Right ventricle myocardium inferior (tissue), 1 donor: ENCODE results near the gene NAPB. TPM values are rescaled to one million over a fixed set of nuclear protein-coding genes. Genes with fewer than 3 reads are reported as not detected.
"Not testable (repeated sequence)": the region's sequence is repeated elsewhere in the genome, so short reads cannot be mapped to it uniquely, and the experiment has no call there.

Experiments used
- ATAC-seq: fragments of 200-7000 bp; cut with Tn5 transposase; one replicate; pipeline ENCODE4 v1.9.1; 2020; ENCODE audit warnings: mild to moderate bottlenecking, moderate library complexity
- DNase-seq: peaks from one replicate; pipeline ENCODE4 v3.0.0; 2021; ENCODE audit errors: missing footprints
- intact Hi-C: fragments of 100-400 bp; cut with DNase I; formaldehyde crosslinking; loops from one replicate; pipeline ENCODE4 v1.11.0; 2022
- long read RNA-seq: library from polyadenylated mRNA; unstranded; transcript quantifications from one replicate; pipeline ENCODE4 v2.0.0, GENCODE V29; 2021
- total RNA-seq: library from RNA; stranded (reverse); fragmentation: NEBNext Ultra II Directional; extraction: Animal tissue kit (Norgen Biotek cat#: 25700); gene quantifications from one replicate; pipeline ENCODE4 v1.2.1, GENCODE V29; 2021
- donor health status: DM: no; HTN: yes; CAD: no; lungs with severe emphysema.

Gene NAPB
- 4.7 TPM for total RNA-seq
- long read RNA-seq, partial matches to known transcripts, result 0 of 4 reads
- long read RNA-seq, other reads (novel, unspliced or antisense), result 1 of 4 reads

- DNase-seq (peak; percentile 99), ATAC-seq (peak; percentile 99)
- intact Hi-C loops, result loop anchor here (5.0 kb wide), 1 partner anchor 59 kb away; the partner anchor contains the start of gene GZF1
Observed at GRCh38 chr20:23420943-23421931, at the start of gene NAPB. Gene NAPB, minus strand, starts transcription at chr20:23421488. Its CDS starts 86 bp downstream, at chr20:23421402.

- DNase-seq, ATAC-seq, intact Hi-C loops: not testable (repeated sequence)
Observed at GRCh38 chr20:23466961-23467360, 45.7 kb upstream of the NAPB start.

- DNase-seq (no peak), ATAC-seq (no peak)
- intact Hi-C loops, result no loop called here
Observed at GRCh38 chr20:23461180-23461579, 39.9 kb upstream of the NAPB start.

GRCh38 chr20:23459461-23460150 is 38.3 kb upstream of the NAPB start:
- ATAC-seq (peak; percentile 28), DNase-seq (no peak)
- intact Hi-C loops, result no loop called here

- DNase-seq (no peak), ATAC-seq (no peak)
- intact Hi-C loops, result no loop called here
Observed at GRCh38 chr20:23456873-23457272, 35.6 kb upstream of the NAPB start.

- ATAC-seq, result no peak
- no peak for DNase-seq
- intact Hi-C loops, result no loop called here
Observed at GRCh38 chr20:23456409-23456808, 35.1 kb upstream of the NAPB start.

- ATAC-seq (no peak), DNase-seq (no peak)
- intact Hi-C loops, result no loop called here
Observed at GRCh38 chr20:23455639-23456038, 34.4 kb upstream of the NAPB start.

GRCh38 chr20:23454816-23455215 is 33.5 kb upstream of the NAPB start:
- intact Hi-C loops, result no loop called here
- ATAC-seq (no peak), DNase-seq (no peak)

- DNase-seq (no peak), ATAC-seq (no peak)
- intact Hi-C loops, result no loop called here
Observed at GRCh38 chr20:23453549-23454543, 32.6 kb upstream of the NAPB start.

- intact Hi-C loops, result no loop called here
- no peak for ATAC-seq
Observed at GRCh38 chr20:23452776-23453175, 31.5 kb upstream of the NAPB start, which contains the start of gene CST11. Gene CST11, minus strand, starts transcription at chr20:23452876. Its CDS starts 65 bp downstream, at chr20:23452811.

GRCh38 chr20:23451956-23452487 is 30.7 kb upstream of the NAPB start:
- DNase-seq (no peak), ATAC-seq (no peak)
- intact Hi-C loops, result no loop called here

More at GRCh38 chr20:23452776-23453175, 31.5 kb upstream of the NAPB start, which contains the start of gene CST11:
- DNase-seq, result no peak

- intact Hi-C loops, result no loop called here
- no peak for ATAC-seq
- no peak for DNase-seq
Observed at GRCh38 chr20:23450877-23451276, 29.6 kb upstream of the NAPB start.

- ATAC-seq, result no peak
- intact Hi-C loops, result loop anchor here (10.0 kb wide), 2 partner anchors 765 to 1105 kb away; no protein-coding TSS in a partner anchor
- no peak for DNase-seq
Observed at GRCh38 chr20:23449421-23449820, 28.1 kb upstream of the NAPB start.

GRCh38 chr20:23448167-23448566 is 26.9 kb upstream of the NAPB start:
- DNase-seq (no peak), ATAC-seq (no peak)
- intact Hi-C loops, result loop anchor here (10.0 kb wide), 2 partner anchors 763 to 1103 kb away; no protein-coding TSS in a partner anchor

- DNase-seq (no peak), ATAC-seq (peak; percentile 52)
- intact Hi-C loops, result loop anchor here (1.0 to 10.0 kb wide), 3 partner anchors 96 to 1102 kb away; partner anchors contain the start of gene NXT1
Observed at GRCh38 chr20:23446505-23446904, 25.2 kb upstream of the NAPB start.

GRCh38 chr20:23445596-23446217 is 24.4 kb upstream of the NAPB start:
- ATAC-seq, result no peak
- DNase-seq, result no peak
- intact Hi-C loops, result loop anchor here (1.0 to 10.0 kb wide), 3 partner anchors 95 to 1101 kb away; partner anchors contain the start of gene NXT1

GRCh38 chr20:23444859-23445258 is 23.6 kb upstream of the NAPB start:
- no peak for ATAC-seq
- intact Hi-C loops, result loop anchor here (10.0 kb wide), 2 partner anchors 760 to 1100 kb away; no protein-coding TSS in a partner anchor
- no peak for DNase-seq
